HepG2 (cell line): Measurements from ENCODE around the gene PTH. TPM values are rescaled to one million over a fixed set of nuclear protein-coding genes. Genes with fewer than 3 reads are reported as not detected.

ENCODE experiments used
- ATAC-seq: fragments of 200-7000 bp; cut with Tn5 transposase; 3 replicates; pipeline ENCODE4 v1.9.1; 2020; ENCODE audit warnings: mild to moderate bottlenecking, moderate library complexity
- BruUV-seq: library from RNA; stranded (reverse); fragments of 400-500 nt; replicated peaks from 2 replicates; lab custom pipeline; 2021; lab: Mats Ljungman, UMichigan
- CTCF ChIA-PET: fragments of 300-600 bp; formaldehyde crosslinking; extraction: SDS; loops from one replicate; lab custom pipeline; 2021; ENCODE audit warnings: low total read pairs, inconsistent platforms, low intra/inter-chr PET ratio; lab: Yijun Ruan, JAX
- POLR2A ChIA-PET: fragments of 350-600 bp; sonication (Branson Sonifier 250); formaldehyde crosslinking; loops from one replicate; lab custom pipeline; 2020; ENCODE audit warnings: antibody characterized with exemption, inconsistent platforms; lab: Yijun Ruan, JAX
- DNase-seq: peaks from one replicate; pipeline ENCODE4 v3.0.0-alpha.2; 2015; ENCODE audit warnings: low spot score
- FAIRE-seq: peaks from 3 replicates; lab custom pipeline; 2011; peaks lifted over from hg19 to GRCh38; lab: Jason Lieb, UNC
- H2AFZ ChIP-seq: one replicate; pipeline ENCODE4 v1.6.1; 2011; ENCODE audit warnings: low read length, inconsistent platforms
- H3K27ac ChIP-seq: fragments of 300-600 bp; 3 replicates; pipeline ENCODE4 v1.8.0; 2011; ENCODE audit warnings: mixed run types, mild to moderate bottlenecking, mixed read lengths, low read length, inconsistent platforms; ENCODE audit not compliant: insufficient read depth; ENCODE audit errors: extremely low read length
- H3K27me3 ChIP-seq, 2 experiments: fragments of 200-600 bp in 1 of 2; 2 replicates in 1 of 2; 3 replicates in 1 of 2; pipeline versions ENCODE4 v1.6.0 to v1.8.0; 2011; ENCODE audit warnings: low read length in 2 of 2, mild to moderate bottlenecking in 2 of 2, moderate library complexity in 2 of 2, inconsistent platforms in 1 of 2; ENCODE audit not compliant: insufficient read depth in 2 of 2, control insufficient read depth in 1 of 2
- H3K36me3 ChIP-seq, 2 experiments: fragments of 200-600 bp in 1 of 2; replicated peaks in 1 of 2; 2 replicates in 1 of 2; 3 replicates in 1 of 2; pipeline versions ENCODE4 v1.5.1 to v1.8.0; 2011; ENCODE audit warnings: low read length in 2 of 2, inconsistent platforms in 1 of 2; ENCODE audit not compliant: insufficient read depth in 2 of 2, control insufficient read depth in 1 of 2
- H3K4me1 ChIP-seq: 2 replicates; pipeline ENCODE4 v1.5.1; 2012; ENCODE audit warnings: low read length, inconsistent platforms; ENCODE audit not compliant: insufficient read depth
- H3K4me2 ChIP-seq: 2 replicates; pipeline ENCODE4 v1.6.0; 2011; ENCODE audit warnings: low read depth, low read length, inconsistent platforms
- H3K4me3 ChIP-seq, 3 experiments: fragments of 200-600 bp in 1 of 3; sonication (generic), shearing (Covaris generic) in 1 of 3; replicated peaks in 1 of 3; 2 replicates each; pipeline ENCODE4 v1.5.1; 2011 to 2016; ENCODE audit warnings: low read length in 3 of 3, inconsistent platforms in 2 of 3, low read depth in 2 of 3, mild to moderate bottlenecking in 2 of 3, control low read depth in 1 of 3, mixed read lengths in 1 of 3; ENCODE audit not compliant: insufficient read depth in 1 of 3
- H3K79me2 ChIP-seq: one replicate; pipeline ENCODE4 v1.6.1; 2011; ENCODE audit warnings: low read length, inconsistent platforms; ENCODE audit not compliant: insufficient read depth
- H3K9ac ChIP-seq: 2 replicates; pipeline ENCODE4 v1.6.0; 2011; ENCODE audit warnings: mild to moderate bottlenecking, low read depth, low read length, inconsistent platforms; ENCODE audit not compliant: insufficient read depth
- H3K9me3 ChIP-seq: 2 replicates; pipeline ENCODE4 v1.5.1; 2012; ENCODE audit warnings: mild to moderate bottlenecking, low read length
- H4K20me1 ChIP-seq: 2 replicates; pipeline ENCODE4 v1.6.0; 2011; ENCODE audit warnings: inconsistent platforms, mild to moderate bottlenecking, low read length, moderate library complexity; ENCODE audit not compliant: insufficient read depth
- CC2D1A ChIP-seq: sonication (generic); formaldehyde crosslinking; IDR thresholded peaks from 2 replicates; pipeline ENCODE4 v1.8.1; 2023; ENCODE audit warnings: mild to moderate bottlenecking, missing genetic modification reagents
- CCDC6 ChIP-seq: sonication (generic); formaldehyde crosslinking; IDR thresholded peaks from 2 replicates; pipeline ENCODE4 v1.8.1; 2022; ENCODE audit warnings: mild to moderate bottlenecking, missing genetic modification reagents, moderate library complexity
- ELK4 ChIP-seq: sonication (generic); formaldehyde crosslinking; IDR thresholded peaks from 2 replicates; pipeline ENCODE4 v1.9.0; 2021; ENCODE audit warnings: missing genetic modification reagents, borderline replicate concordance
- EZH2 ChIP-seq: conservative IDR thresholded peaks from 2 replicates; pipeline ENCODE4 v1.6.1; 2012; ENCODE audit warnings: mild to moderate bottlenecking, low read depth, low read length, moderate library complexity
- GRHL1 ChIP-seq: sonication (generic); formaldehyde crosslinking; conservative IDR thresholded peaks from 2 replicates; pipeline ENCODE4 v1.8.0; 2022; ENCODE audit warnings: missing genetic modification reagents
- HMGA1 ChIP-seq: sonication (generic); formaldehyde crosslinking; conservative IDR thresholded peaks from 2 replicates; pipeline ENCODE4 v1.4.0; 2020; ENCODE audit warnings: missing genetic modification reagents
- HNRNPH1 ChIP-seq: fragments of 200-400 bp; formaldehyde crosslinking; optimal IDR thresholded peaks from 2 replicates; pipeline ENCODE3; 2017; ENCODE audit warnings: mild to moderate bottlenecking, low read depth, low read length
- KLF15 ChIP-seq: sonication (generic); formaldehyde crosslinking; IDR thresholded peaks from 2 replicates; pipeline ENCODE4 v1.8.1; 2023; ENCODE audit warnings: borderline replicate concordance, mild to moderate bottlenecking, inconsistent platforms, missing genetic modification reagents, mixed read lengths
- PAWR ChIP-seq: sonication (generic); formaldehyde crosslinking; IDR thresholded peaks from 2 replicates; pipeline ENCODE4 v1.4.0; 2020; ENCODE audit warnings: missing genetic modification reagents, mild to moderate bottlenecking, borderline replicate concordance
- PLRG1 ChIP-seq: fragments of 450-650 bp; conservative IDR thresholded peaks from 2 replicates; pipeline ENCODE4 v1.6.1; 2016
- SMAD3 ChIP-seq: sonication (generic); formaldehyde crosslinking; IDR thresholded peaks from 2 replicates; pipeline ENCODE4 v1.4.0; 2020; ENCODE audit warnings: missing genetic modification reagents
- SP2 ChIP-seq: sonication (generic); formaldehyde crosslinking; IDR thresholded peaks from 2 replicates; pipeline ENCODE4 v1.5.1; 2020; ENCODE audit warnings: mild to moderate bottlenecking, missing genetic modification reagents
- SUZ12 ChIP-seq: fragments of 150-350 bp; IDR thresholded peaks from 2 replicates; pipeline ENCODE4 v1.6.1; 2014; ENCODE audit warnings: low read depth, low read length
- ZBTB38 ChIP-seq: sonication (generic); formaldehyde crosslinking; IDR thresholded peaks from 2 replicates; pipeline ENCODE4 v1.5.1; 2020; ENCODE audit warnings: mild to moderate bottlenecking, missing genetic modification reagents
- ZNF136 ChIP-seq: sonication (generic); formaldehyde crosslinking; IDR thresholded peaks from 2 replicates; pipeline ENCODE4 v1.8.1; 2022; ENCODE audit warnings: low read depth, mild to moderate bottlenecking, moderate library complexity, missing genetic modification reagents
- ZNF234 ChIP-seq: sonication (generic); formaldehyde crosslinking; conservative IDR thresholded peaks from 2 replicates; pipeline ENCODE4 v1.5.1; 2020; ENCODE audit warnings: mild to moderate bottlenecking, missing genetic modification reagents
- ZNF446 ChIP-seq: sonication (generic); formaldehyde crosslinking; IDR thresholded peaks from 2 replicates; pipeline ENCODE4 v1.5.0; 2020; ENCODE audit warnings: mild to moderate bottlenecking, missing genetic modification reagents
- ZNF83 ChIP-seq: sonication (generic); formaldehyde crosslinking; IDR thresholded peaks from 2 replicates; pipeline ENCODE4 v1.4.0; 2020; ENCODE audit warnings: missing genetic modification reagents, mild to moderate bottlenecking, borderline replicate concordance
- WGBS: methylation state at CpG from one replicate; pipeline ENCODE4 v1.1.6; 2017; ENCODE audit warnings: low lambda C conversion rate; 5-methylcytosine and 5-hydroxymethylcytosine counted together
- in situ Hi-C: cut with HindIII; loops from 2 replicates; pipeline ENCODE4 v1.10.0; 2017; ENCODE audit warnings: low pct_unique_long_range_greater_than_20kb; ENCODE audit not compliant: extremely low pct_ligation_motif_present
- intact Hi-C: fragments of 100-400 bp; cut with micrococcal nuclease; formaldehyde crosslinking; loops from one replicate; pipeline ENCODE4 v1.10.0; 2022; ENCODE audit not compliant: unreplicated experiment
- polyA plus RNA-seq, 8 experiments: library from polyadenylated mRNA; depleted of rRNA in 3 of 8; stranded (reverse) in 7 of 8; unstranded in 1 of 8; fragments of >200 nt; fragmentation: Illumina TruSeq in 4 of 8; extraction: Trizol in 4 of 8; gene quantifications; 2 replicates each; pipeline versions ENCODE4 v1.2.1 to v1.2.3, GENCODE V29; 2011 to 2016; ENCODE audit warnings: low read depth in 4 of 8, missing spikeins in 1 of 8, mixed read lengths in 1 of 8; ENCODE audit not compliant: insufficient read depth in 1 of 8
- total RNA-seq, 5 experiments: library from RNA; depleted of rRNA; stranded (reverse); fragments of >200 nt; fragmentation: Illumina TruSeq; extraction: Trizol; gene quantifications; 2 replicates each; pipeline ENCODE4 v1.2.3, GENCODE V29; 2016; ENCODE audit warnings: low read depth in 1 of 5
- TF ChIP-seq, protein P1 (sequence below): sonication (generic); formaldehyde crosslinking; IDR thresholded peaks from 2 replicates; pipeline ENCODE4 v1.8.1; 2022; ENCODE audit warnings: mild to moderate bottlenecking, missing genetic modification reagents

Gene PTH
- total and polyA plus RNA-seq, 2 of the 13 experiments (the other 11 are each of a cell fraction or from before 2014, with no cell fraction given): not detected

GRCh38 chr11:13450832-13451397 is 44.9 kb downstream of the PTH start:
- FAIRE-seq (no peak), DNase-seq (no peak), ATAC-seq (no peak)
- Histone ChIP-seq H3K27ac (no peak overlapping the region), H2AFZ (no peak overlapping the region), H4K20me1 (no peaks in the 10 kb centered on the region), H3K9me3 (no peaks in the 10 kb centered on the region), H3K4me2 (no peak overlapping the region), H3K27me3 (no peaks in the 10 kb centered on the region; a peak in 1 of 5 replicates), H3K79me2 (peaks cover 4% of the 10 kb centered on the region), H3K36me3 (no peaks in the 10 kb centered on the region), H3K4me1 (no peaks in the 10 kb centered on the region), H3K9ac (no peak overlapping the region), H3K4me3 (no peak overlapping the region)
- no TSS peak for BruUV-seq
- TF ChIP-seq ZNF446 (CRISPR knock-in tag): no peak
- no peak for TF ChIP-seq ZNF83 (CRISPR knock-in tag)
- no peak for TF ChIP-seq CCDC6
- no peak for TF ChIP-seq SUZ12
- TF ChIP-seq EZH2: no peak
- no peak for TF ChIP-seq ZBTB38
- TF ChIP-seq CC2D1A (CRISPR knock-in tag): no peak
- TF ChIP-seq PLRG1: no peak
- no peak for TF ChIP-seq GRHL1 (CRISPR knock-in tag)
- TF ChIP-seq SP2 (CRISPR knock-in tag): no peak
- TF ChIP-seq PAWR (CRISPR knock-in tag): no peak
- no peak for TF ChIP-seq SMAD3 (CRISPR knock-in tag)
- TF ChIP-seq ZNF234 (CRISPR knock-in tag): no peak
- TF ChIP-seq KLF15: no peak
- TF ChIP-seq ZNF136 (CRISPR knock-in tag): no peak
- TF ChIP-seq, protein P1, sequence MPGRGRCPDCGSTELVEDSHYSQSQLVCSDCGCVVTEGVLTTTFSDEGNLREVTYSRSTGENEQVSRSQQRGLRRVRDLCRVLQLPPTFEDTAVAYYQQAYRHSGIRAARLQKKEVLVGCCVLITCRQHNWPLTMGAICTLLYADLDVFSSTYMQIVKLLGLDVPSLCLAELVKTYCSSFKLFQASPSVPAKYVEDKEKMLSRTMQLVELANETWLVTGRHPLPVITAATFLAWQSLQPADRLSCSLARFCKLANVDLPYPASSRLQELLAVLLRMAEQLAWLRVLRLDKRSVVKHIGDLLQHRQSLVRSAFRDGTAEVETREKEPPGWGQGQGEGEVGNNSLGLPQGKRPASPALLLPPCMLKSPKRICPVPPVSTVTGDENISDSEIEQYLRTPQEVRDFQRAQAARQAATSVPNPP (CRISPR knock-in tag): no peak
- TF ChIP-seq HNRNPH1: no peak
- no peak for TF ChIP-seq ELK4 (CRISPR knock-in tag)
- TF ChIP-seq HMGA1: no peak
- WGBS: 87% methylated on average over 2 of the region's 2 CpGs
- POLR2A ChIA-PET: interaction anchor here (1.5 kb wide), 1 partner anchor 12 kb away, joined by 6 read pairs; the partner anchor contains the start of gene BTBD10
- in situ Hi-C loops: no loop called here
- CTCF ChIA-PET: no interaction called here
- intact Hi-C loops: no loop called here
